Muscle layer of duodenum (tissue), 2 donors: ENCODE measurements around the gene HTR1D.

Experiments used
- H3K27ac ChIP-seq: one replicate; pipeline ENCODE4 v1.7.0; 2013; ENCODE audit warnings: mild to moderate bottlenecking, low read length
- H3K27me3 ChIP-seq: one replicate; pipeline ENCODE4 v1.7.0; 2013; ENCODE audit warnings: low read depth, mild to moderate bottlenecking, control low read depth, low read length
- H3K36me3 ChIP-seq, 2 donors: one replicate each; pipeline ENCODE4 v1.7.0; 2013; ENCODE audit warnings: low read length in 2 of 2, control low read depth in 1 of 2, mild to moderate bottlenecking in 1 of 2; ENCODE audit not compliant: insufficient read depth in 2 of 2, control insufficient read depth in 1 of 2
- H3K4me1 ChIP-seq, 2 donors: one replicate each; pipeline ENCODE4 v1.7.0; 2013; ENCODE audit warnings: low read length in 2 of 2, mild to moderate bottlenecking in 2 of 2, control low read depth in 1 of 2, moderate library complexity in 1 of 2; ENCODE audit not compliant: insufficient read depth in 2 of 2, control insufficient read depth in 1 of 2
- H3K4me3 ChIP-seq, 2 donors: one replicate each; pipeline ENCODE4 v1.7.0; 2013; ENCODE audit warnings: low read length in 2 of 2, low read depth in 1 of 2, mild to moderate bottlenecking in 1 of 2
- H3K9me3 ChIP-seq, 2 donors: one replicate each; pipeline ENCODE4 v1.7.0; 2013; ENCODE audit warnings: low read length in 2 of 2, control low read depth in 1 of 2, mild to moderate bottlenecking in 1 of 2; ENCODE audit not compliant: control insufficient read depth in 1 of 2
- donor health status: healthy.

Gene HTR1D

GRCh38 chr1:23178950-23179349 is 38.4 kb downstream of the HTR1D start:
- peaks cover 5 to 15% of the 10 kb centered on the region in 2 donors for H3K4me1 ChIP-seq
- H3K9me3 ChIP-seq = no peaks in the 10 kb centered on the region
- no peak overlapping the region for H3K27ac ChIP-seq
- H3K36me3 ChIP-seq = no peaks in the 10 kb centered on the region
- H3K27me3 ChIP-seq = no peaks in the 10 kb centered on the region
- no peak overlapping the region for H3K4me3 ChIP-seq

DNA sequence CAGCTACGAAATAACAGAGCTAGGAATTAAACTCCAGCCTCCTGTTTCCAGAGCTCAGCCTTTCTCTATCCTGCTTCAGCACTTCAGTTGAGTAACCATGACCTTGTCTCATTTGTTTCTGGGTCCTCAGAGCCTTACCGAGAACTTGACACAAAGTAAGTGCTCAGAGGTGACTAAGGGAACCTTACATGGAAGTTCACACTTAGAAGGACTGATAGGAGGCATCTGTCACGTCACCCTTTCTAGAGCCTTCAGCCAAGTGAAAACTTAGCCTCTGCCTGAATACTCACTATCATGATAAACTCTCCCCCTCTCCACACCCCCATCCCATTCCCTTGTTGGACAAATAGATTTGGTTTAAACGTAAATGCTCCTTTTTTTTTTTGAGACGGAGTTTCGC is 38.9 kb downstream of the HTR1D start:
- Histone ChIP-seq H3K27me3 (no peaks in the 10 kb centered on the region), H3K9me3 (no peaks in the 10 kb centered on the region), H3K4me1 (peaks cover 5 to 15% of the 10 kb centered on the region in 2 donors), H3K4me3 (peak overlapping the region; percentile 49 to 68), H3K27ac (peak overlapping the region; percentile 90), H3K36me3 (no peaks in the 10 kb centered on the region)

- H3K4me1 ChIP-seq = peaks cover 5 to 15% of the 10 kb centered on the region in 2 donors
- no peaks in the 10 kb centered on the region for H3K36me3 ChIP-seq
- H3K4me3 ChIP-seq = peak overlapping the region; percentile 49 to 68
- H3K27ac ChIP-seq = peak overlapping the region; percentile 90
- no peaks in the 10 kb centered on the region for H3K27me3 ChIP-seq
- H3K9me3 ChIP-seq = no peaks in the 10 kb centered on the region
Measured at GRCh38 chr1:23177438-23178380, 39.6 kb downstream of the HTR1D start.

DNA sequence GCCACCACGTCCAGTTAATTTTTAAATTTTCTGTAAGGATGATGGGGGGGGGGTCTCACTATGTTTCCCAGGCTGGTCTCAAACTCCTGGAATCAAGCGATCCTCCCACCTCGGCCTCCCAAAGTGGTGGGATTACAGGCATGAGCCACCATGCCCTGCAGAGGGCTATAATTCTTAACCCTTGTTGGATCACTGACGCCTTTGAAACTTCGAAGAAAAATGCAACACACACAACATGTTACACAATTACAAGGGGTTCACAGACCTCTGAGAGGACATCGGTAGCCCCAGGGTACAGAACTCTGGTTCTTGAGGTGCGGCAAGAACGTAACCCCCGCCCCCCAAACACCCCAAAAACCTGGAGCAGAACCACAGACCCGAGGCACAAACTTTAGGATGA is 40.3 kb downstream of the HTR1D start:
- H3K27me3 ChIP-seq = no peaks in the 10 kb centered on the region
- H3K36me3 ChIP-seq = no peaks in the 10 kb centered on the region
- H3K27ac ChIP-seq = peak overlapping the region; percentile 46
- H3K9me3 ChIP-seq = no peaks in the 10 kb centered on the region
- peaks cover 5 to 15% of the 10 kb centered on the region in 2 donors for H3K4me1 ChIP-seq
- H3K4me3 ChIP-seq = peak overlapping the region; percentile 49 to 68

DNA sequence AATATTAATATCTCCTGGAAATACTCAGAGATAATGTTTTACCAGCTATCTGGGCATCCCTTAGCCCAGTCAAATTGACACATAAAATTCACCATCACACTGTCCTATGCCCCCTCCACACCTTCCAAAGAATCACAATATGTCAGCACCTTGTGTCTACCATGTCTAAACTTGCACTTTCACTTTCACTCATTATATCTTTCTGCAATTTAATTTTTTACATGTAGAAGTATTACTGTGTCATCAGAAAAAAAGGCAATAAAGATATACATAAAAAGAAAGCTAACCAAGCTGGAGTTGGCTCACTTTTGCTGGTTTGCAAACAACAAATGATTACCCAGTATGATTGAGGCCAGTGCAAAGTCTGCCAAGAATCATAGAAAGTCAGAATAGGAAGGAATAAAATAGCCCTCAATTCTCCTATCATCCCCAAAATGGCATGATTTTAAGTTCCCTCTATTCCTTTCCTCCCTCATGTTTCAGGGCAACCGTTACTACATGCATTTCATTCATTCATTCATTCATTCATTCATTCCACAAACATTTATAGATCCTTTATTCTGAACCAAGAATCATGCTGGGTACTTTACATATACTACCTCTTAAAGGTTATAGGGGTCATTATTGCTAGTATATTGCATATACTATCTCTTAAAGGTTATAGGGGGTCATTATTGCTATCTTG is 42.7 kb downstream of the HTR1D start:
- no peaks in the 10 kb centered on the region for H3K27me3 ChIP-seq
- no peaks in the 10 kb centered on the region for H3K9me3 ChIP-seq
- H3K4me1 ChIP-seq = peaks cover 11 to 18% of the 10 kb centered on the region in 2 donors
- no peak overlapping the region for H3K4me3 ChIP-seq
- no peak overlapping the region for H3K27ac ChIP-seq
- no peaks in the 10 kb centered on the region for H3K36me3 ChIP-seq

- Histone ChIP-seq H3K9me3 (no peaks in the 10 kb centered on the region), H3K4me3 (no peak overlapping the region), H3K36me3 (no peaks in the 10 kb centered on the region), H3K27ac (no peak overlapping the region), H3K4me1 (peaks cover 9 to 18% of the 10 kb centered on the region in 2 donors), H3K27me3 (no peaks in the 10 kb centered on the region)
Measured at GRCh38 chr1:23171181-23171755, 46.0 kb downstream of the HTR1D start.

GRCh38 chr1:23169727-23170335 is 47.5 kb downstream of the HTR1D start:
- Histone ChIP-seq H3K4me3 (peak overlapping the region in 1 of 2 donors; percentile 69), H3K27me3 (no peaks in the 10 kb centered on the region), H3K36me3 (no peaks in the 10 kb centered on the region), H3K4me1 (peaks cover 9 to 18% of the 10 kb centered on the region in 2 donors), H3K27ac (peak overlapping the region; percentile 67), H3K9me3 (no peaks in the 10 kb centered on the region)

- peak overlapping the region; percentile 67 for H3K27ac ChIP-seq
- peak overlapping the region in 1 of 2 donors; percentile 69 for H3K4me3 ChIP-seq
- no peaks in the 10 kb centered on the region for H3K36me3 ChIP-seq
- no peaks in the 10 kb centered on the region for H3K9me3 ChIP-seq
- H3K27me3 ChIP-seq = no peaks in the 10 kb centered on the region
- peaks cover 9 to 18% of the 10 kb centered on the region in 2 donors for H3K4me1 ChIP-seq
Measured at GRCh38 chr1:23169195-23169575, 48.1 kb downstream of the HTR1D start.

- peak within 1 kb of the TSS; percentile 87 for H3K27ac ChIP-seq
- no peaks in the 10 kb centered on the region for H3K27me3 ChIP-seq
- H3K4me3 ChIP-seq = peak within 1 kb of the TSS; percentile 69 to 89
- peaks cover 14 to 20% of the 10 kb centered on the region in 2 donors for H3K4me1 ChIP-seq
- no peaks in the 10 kb centered on the region for H3K36me3 ChIP-seq
- no peaks in the 10 kb centered on the region for H3K9me3 ChIP-seq
Measured at GRCh38 chr1:23168445-23169194, 48.7 kb downstream of the HTR1D start, which contains the start of gene LUZP1. LUZP1 (minus strand) TSS chr1:23168856.

- Histone ChIP-seq H3K9me3 (no peaks in the 10 kb centered on the region), H3K4me3 (peak overlapping the region; percentile 69 to 89), H3K36me3 (no peaks in the 10 kb centered on the region), H3K4me1 (peaks cover 17 to 25% of the 10 kb centered on the region in 2 donors), H3K27ac (peak overlapping the region; percentile 87), H3K27me3 (no peaks in the 10 kb centered on the region)
Measured at GRCh38 chr1:23168079-23168444, 49.2 kb downstream of the HTR1D start.
